Inferior parietal cortex (tissue), 1 donor: ENCODE measurements around the gene EXD3.

Experiments
- DNase-seq: peaks from one replicate; pipeline ENCODE4 v3.0.0-alpha.2; 2016; ENCODE audit errors: extremely low spot score

EXD3 gene

DNA sequence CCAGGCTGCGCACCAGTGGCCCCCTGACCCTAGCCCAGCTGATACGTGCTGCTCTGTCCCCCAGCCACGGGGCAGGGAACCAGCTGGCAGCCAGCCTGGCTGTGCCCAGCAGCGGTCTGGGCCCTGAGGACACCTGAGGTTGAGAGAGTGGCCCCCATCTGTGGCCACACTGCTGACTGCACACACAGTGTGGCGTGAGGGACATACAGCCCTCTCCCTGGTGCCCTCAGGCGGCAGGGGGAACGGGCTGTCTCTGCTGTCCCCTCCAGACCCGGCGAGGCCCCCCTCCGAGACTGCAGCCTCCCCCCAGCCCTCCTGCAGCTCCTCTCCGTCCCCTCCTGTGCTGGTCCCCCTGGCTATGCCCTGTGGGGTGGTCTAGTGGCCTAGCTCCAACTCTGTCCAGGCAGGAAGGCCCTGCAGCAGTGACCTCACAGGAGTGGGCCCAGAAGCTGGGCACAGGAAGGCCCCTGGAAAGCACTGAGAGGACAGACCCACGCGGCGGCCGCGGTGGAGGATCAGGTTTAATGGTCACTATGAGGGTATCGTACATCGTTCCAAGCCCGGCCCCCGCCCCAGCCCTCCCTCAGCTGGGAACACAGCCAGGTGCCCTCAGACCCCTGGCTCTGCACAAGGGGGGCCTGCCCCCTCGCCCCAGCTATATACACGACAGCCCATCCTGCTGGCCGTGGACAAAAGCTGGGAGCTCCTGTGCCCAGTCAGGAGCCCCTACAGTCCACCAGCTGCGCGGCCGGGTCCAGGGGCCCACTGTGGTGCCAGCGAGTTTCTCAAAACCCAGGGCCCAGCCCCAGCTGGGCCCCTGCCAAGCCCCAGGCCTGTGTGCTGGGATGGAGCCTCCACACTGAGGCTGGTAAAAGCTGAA lies 25.0 kb upstream of the EXD3 start:
- no peak for DNase-seq

DNA sequence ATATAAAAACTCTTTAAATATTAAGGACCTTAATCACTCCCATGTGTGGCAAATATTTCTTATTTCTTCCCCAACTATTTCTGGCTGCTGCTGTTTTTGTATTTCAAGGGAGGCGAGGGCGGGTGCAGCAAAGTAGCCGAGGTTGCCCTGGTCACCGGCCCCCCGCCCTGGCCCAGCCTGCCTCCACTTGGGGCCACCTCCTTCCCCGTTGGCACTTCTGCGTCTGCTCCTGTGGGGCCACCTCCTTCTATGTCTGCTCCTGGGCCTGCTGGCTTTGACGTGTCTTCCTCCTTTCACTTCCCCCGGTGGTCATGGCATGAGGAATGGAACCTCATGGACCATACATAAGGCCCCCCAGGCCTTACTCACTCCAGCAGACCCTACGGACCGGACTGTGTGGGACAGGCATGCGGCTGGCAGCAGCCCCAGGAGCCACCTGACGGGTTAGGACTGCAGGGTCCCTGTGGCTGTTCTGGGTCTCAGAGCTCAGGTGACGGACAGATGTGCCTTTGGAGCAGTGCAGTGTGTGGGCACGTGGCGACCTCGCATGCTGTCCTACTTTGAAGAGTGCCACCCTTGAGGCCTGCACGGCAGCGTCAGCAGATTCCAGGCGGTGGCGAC lies 24.0 kb upstream of the EXD3 start:
- no peak for DNase-seq

DNA sequence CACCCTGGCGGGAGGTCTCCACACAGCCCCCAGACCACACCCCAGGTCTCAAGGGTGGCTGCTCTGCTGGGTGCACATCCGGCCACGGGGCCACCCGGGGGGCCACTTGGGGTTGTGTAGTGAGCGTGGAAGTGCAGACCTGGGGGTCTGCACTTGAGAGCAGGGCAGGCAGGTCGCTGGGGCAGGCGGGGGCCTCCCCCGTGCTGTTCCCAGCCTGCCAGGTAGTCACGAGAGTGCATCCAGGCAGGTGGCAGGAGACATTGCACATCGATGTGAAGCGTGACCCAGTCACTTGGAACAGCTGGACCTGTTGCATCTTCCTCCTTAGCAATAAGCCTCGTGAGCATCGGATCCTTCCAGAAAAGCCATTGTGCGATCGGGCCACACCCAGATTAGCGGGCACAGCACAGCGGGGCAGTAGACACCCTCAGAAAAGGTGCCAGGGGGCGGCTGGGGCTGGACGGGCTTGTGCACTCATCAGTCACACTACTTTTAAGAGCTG lies 23.0 kb upstream of the EXD3 start:
- no peak for DNase-seq

DNA sequence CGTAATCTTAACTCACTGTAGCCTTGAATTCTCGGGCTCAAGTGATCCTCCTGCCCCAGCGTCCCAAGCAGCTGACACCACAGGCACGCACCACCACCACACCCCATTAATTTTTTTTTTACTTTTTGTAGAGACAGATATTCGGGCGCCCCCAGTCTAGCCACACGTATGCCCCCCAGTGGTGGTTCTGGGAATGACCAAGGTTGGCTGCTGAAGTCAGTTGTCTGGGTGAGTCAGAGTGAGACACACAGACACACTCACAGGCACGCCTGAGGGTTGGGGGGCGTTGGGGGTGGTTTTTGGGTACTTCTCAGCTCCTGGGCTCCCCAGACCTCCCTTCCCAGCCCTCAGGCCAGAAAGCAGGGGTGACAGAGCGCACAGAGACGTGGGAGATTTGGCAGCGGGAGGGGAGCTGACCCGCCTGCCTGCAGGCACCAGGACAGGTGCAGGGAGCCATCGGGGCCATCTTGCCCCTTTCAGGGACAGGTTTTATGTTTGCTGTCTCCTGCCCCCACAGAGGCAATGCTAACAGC lies 22.4 kb upstream of the EXD3 start:
- DNase-seq, result peak; percentile 82

DNA sequence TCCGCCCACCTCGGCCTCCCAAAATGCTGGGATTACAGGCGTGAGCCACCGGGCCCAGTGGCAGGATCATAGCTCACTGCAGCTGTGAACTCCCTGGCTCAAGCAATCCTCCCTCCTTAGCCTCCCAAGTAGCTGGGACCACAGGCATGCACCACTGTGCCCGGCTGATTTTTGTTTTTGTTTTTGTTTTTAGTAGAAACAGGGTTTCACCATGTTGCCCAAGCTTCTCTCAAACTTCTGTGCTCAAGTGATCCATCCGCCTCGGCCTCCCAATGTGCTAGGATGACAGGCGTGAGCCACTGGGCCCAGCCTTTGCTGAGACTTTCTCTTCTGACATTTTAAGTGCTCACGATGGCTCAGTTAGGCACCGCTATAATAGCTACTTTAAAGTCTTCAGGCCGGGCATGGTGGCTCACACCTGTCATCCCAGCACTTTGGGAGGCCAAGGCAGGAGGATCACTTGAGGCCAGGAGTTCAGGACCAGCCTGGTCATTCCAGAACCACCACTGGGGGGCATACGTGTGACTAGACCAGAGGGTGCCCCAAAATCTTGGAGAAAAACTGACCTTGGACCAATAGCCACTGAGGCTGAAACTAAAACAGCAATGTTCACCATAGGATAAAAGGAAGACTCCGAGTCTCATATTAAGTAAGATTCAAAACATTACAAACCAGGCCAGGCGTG lies 21.3 kb upstream of the EXD3 start:
- no peak for DNase-seq

DNA sequence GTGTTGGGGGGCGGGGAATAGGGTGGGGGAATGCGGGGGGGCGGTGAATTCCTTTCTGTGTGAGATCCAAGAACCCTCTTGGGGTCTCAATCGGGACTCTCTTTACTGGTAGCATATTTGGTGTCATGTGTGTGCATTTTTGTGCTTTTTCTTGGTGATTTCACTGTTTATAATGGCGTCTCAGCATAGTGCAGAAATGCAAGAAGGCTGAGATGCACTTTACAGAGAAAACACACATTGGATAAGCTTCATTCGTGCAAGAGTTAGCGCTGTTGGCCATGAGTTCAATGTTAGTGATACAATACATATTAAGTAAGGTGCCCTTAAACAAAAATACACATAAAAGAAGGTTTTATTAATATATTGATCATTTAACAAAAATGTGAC lies 19.0 kb upstream of the EXD3 start:
- no peak for DNase-seq

DNA sequence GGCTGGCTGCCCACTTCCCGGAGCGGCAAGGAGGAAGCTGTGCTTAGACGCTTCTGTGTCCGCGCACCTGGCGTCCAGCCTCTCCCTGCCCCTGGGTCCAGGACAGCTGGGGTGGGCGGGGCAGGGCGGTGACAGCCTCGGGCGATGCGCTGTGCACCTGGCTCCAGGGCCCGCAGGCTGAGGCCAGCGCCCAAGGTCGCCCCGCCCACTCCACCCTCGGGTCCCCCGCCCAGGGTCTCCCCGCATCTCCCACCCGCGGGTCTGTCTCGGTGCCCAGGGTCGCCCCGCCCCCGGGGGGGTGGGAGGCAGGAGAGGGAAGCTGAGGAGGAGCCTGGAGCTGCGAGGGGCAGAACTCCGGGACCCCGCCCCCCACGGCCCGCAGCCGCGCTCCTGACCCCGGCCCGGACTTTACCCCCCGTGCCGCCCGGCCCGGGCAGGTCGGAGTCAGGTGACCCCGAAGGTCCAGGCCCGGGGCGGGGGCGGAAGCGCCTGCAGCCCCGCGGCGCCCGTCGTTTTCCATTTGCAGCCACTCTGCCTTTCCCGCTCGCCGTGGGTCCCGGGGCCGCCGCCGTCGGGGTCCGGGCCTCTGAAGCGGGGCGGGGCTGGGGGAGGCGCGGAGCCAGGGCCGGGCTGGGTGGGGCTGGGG lies 18.4 kb upstream of the EXD3 start, which contains the start of gene ENTPD8:
Gene ENTPD8, minus strand, starts transcription at position 69 of the 646 bp plus-strand sequence. CDS start 3,072 bp downstream, outside the sequence.
- no peak for DNase-seq

DNA sequence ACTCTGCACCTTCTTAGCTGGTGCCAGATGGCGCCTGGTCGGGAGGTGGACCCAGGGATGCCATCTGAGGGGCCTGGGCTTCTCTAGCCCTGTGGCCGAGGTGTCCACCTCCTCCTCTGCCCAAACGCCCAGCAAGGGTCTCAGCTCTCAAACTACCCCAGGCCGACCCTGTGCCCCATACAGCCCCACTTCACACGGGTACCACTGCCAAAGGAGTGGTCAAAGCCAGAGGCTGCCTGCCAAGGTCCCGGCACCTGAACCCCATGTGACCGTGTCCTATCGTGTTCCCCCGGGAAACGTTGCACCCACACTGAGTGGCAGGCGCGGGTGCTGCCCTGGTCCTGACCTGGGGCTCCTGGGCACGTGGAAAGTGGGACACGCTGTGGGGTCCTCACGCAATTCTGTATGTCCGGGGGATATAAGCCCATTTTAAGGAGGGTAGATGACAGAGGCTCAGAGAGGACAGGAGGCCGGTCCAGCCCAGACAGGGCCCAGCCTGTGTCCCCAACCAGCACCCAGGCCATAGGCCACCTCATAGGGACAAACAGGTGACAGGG lies 16.3 kb upstream of the EXD3 start:
- no peak for DNase-seq

DNA sequence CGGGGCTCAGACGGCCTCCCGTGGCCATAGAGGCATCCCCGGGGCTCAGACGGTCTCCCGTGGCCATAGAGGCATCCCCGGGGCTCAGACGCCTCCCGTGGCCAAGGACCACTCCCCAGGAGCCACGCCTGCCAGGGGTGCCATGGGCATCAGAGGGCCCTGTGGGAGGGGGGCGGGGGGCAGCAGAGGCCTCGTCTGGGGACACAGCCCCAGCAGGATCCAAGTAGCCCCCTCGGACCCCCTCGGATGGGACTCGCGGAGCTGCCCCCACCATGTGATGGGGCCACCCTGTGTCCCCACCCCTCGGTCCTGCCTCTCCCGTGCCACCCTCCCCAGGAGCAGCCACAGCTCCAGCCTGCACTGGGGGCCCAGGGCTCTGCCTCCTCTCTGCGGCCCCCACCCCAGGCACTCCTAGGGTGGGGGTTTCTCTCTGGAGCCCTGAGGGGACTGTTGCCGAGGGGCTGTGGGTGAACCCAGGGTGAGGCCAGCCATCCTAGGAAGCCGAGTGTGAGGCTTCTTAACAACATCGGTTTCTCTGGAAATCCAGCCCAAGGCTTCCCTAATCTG lies 15.7 kb upstream of the EXD3 start:
- DNase-seq, result no peak

DNA sequence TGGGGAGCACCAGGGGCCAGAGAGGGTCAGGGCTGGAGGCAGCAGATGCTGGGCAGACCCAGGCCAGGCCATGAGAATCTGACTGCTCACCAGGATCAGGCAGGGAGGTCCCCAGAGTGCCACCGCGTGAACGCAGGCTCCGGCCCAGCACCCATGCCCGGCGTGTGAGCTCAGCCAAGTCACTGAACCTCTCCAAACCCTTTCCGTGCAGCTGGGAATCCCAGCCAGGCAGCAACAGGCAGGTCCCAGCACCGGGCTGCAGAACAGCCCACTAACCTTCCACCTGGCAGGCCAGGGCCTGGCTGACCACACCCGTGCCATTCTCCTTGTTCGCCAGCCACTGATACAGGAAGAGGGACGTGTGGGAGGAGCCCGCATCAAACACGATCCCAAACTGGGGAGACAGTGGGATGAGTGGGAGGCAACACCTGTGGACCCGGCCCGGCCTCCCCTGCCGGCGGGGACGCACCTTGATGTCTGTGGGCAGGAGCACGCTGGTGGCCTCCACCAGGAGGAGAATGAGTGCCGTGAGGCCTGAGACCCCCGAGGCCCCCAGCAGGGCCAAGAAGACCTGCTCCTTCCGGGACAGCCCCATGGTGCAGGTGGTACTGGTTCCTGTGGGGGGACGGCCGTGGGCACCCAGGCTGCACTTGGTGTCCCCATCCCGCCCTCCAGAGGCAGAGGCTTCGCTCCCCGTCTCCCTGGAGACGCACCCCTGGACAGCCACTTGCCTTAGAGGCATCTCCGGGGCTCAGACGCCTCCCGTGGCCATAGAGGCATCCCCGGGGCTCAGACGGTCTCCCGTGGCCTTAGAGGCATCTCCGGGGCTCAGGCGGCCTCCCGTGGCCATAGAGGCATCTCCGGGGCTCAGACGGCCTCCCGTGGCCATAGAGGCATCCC lies 15.0 kb upstream of the EXD3 start:
- DNase-seq, result no peak

DNA sequence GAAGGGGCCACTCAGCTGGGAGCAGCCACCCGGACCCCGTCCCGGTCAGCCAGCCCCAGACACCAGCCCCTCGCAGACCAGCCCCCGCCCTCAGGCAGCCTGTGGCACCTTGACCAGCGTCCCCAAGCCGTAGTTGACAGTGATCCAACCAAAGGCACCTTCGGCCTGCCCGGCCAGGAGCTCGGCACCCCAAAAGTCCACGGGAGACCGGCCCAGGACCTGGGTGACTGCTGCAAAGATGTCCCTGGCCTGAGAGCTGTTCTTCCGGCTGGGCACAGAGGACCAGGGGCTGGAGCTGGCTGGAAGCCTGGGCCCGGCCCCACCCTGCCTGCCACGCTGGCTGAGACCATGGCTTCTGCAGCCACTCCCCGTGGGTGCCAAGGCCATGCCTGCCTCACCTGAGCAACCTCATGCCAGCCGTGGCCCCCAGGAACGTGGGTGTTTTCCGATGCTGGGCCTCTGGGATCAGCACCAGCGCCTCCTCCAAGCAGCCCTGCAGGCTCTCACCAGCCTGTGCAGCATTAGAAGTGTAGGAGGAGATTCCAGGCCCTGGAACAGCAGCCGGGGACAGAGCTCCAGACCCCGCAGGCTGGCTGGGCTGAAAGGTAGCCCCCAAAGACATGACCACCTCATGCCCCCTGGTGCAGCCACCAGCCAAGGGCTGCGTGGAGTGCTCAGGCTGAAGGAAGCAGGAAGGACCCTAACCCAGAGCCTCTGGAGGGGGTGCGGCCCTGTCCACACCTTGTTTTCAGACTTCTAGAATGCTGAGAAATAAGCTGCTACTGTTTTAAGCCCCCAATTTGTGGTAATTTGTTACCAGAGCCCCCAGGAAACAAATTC lies 14.0 kb upstream of the EXD3 start:
- no peak for DNase-seq

DNA sequence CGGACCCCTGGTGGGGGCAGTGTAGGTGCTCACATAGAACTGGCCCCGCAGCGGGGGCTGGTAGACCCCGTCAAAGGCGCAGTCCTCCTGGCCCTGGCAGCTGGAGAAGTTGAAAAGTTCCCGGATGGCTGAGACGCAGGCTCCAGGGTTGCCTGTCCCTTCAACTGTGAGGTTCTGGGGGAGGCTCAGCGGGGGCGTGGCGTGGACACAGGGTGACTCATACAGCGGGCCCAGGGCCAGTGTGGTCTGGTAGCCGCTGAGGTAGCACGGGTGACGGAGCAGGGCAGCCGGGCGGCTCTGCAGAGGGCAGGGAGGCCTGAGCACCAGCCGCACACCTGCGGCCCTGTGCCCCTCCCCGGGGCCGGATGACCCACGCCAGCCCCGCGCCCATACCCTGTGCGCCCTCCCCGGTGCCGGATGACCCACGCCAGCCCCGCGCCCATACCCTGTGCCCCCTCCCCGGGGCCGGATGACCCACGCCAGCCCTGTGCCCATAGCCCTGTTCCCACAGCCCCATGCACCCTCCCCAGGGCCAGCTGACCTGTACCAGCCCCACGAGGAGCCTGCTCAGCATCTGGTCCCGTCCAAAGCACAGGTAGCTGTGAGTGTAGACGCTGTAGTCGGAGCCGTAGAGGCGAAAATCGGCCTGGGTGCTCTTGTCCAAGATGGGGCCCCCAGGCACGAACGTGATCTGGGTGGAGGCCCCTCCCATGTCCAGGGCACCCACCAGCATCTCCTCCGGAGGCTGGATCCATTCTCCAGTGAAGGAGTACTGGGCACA lies 13.2 kb upstream of the EXD3 start:
- DNase-seq, result no peak

DNA sequence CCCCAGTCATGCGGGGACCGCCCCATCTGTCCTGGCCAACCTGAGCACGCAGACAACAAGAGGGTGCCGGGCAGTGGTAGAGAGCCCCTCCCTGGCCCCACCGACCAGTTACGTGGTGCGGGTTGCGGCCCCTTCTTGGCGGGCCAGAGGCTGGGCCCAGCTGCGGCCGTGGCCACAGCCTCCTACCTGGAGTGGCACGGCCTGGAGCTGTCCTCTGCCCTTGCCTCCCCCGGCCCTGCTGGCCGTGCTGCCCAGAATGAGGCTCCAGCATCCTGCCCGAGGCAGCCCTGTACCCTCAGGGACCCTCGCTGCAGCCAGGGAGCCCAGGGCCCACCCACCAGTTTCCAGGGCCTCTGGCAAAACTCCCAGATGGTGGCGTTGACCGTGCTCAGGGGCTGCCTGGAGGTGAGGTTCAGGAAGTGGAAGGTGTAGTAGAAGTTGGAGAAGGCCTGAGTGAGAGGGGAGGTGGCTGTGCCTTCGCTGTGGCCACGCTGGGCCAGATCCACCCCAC lies 12.5 kb upstream of the EXD3 start:
- no peak for DNase-seq

DNA sequence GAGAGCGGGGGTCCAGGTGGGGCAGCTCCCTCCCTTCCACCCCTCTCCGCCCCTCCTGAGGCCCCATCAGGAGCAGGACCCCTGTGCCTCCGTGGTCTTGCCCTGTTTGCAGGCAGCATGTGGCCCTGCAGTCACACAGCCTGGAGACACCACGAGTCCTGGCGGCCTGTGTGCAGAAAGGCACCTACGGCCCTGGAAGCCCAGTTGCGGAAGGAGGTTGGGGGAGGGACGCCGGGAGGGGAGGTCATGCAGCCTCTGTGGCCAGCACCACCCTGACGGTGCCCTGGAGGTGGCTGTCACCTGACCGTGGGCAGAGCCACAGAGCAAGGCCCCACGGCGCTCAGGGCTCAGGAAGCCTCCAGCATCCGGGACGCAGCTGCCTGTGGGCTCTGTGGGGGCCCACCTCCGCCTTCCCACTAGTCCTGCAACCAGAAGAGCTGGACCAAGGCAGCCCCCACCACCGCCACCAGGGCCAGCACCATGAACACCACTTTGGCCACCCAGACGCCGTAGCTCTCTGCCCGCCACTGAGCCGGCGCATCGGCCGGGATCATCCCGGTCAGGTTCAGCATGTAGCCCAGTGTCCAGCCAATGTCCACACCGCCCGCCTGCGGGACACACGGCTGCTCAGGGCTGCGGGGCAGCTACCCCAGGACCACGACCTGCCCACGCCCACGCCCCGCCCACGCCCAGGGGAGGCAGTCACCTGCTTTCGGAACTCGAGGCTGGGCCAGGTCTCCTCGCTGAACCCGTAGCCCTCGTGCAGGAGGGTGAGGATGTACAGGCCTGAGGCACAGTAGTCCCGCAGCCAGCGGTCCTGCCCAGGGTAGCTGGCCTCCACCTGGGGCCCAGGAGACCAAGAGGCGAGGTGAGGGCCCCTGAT lies 11.8 kb upstream of the EXD3 start:
- DNase-seq, result no peak

DNA sequence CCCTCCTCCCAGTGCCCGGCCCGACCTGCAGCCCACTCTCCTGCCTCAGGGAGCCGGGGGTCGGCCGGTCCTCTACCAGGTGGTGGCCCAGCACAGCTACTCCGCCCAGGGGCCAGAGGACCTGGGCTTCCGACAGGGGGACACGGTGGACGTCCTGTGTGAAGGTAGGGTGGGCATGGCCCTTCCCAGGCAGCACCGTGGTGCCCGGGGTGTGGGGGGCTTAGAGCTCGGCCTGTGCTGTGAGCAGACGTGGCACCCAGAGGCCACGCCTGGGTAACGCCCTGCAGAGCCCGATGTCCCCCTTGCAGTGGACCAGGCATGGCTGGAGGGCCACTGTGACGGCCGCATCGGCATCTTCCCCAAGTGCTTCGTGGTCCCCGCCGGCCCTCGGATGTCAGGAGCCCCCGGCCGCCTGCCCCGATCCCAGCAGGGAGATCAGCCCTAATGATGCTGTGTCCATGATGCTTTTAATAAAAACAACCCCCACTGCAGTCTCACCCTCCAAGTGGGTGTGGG lies 11.0 kb upstream of the EXD3 start:
- DNase-seq, result no peak

DNA sequence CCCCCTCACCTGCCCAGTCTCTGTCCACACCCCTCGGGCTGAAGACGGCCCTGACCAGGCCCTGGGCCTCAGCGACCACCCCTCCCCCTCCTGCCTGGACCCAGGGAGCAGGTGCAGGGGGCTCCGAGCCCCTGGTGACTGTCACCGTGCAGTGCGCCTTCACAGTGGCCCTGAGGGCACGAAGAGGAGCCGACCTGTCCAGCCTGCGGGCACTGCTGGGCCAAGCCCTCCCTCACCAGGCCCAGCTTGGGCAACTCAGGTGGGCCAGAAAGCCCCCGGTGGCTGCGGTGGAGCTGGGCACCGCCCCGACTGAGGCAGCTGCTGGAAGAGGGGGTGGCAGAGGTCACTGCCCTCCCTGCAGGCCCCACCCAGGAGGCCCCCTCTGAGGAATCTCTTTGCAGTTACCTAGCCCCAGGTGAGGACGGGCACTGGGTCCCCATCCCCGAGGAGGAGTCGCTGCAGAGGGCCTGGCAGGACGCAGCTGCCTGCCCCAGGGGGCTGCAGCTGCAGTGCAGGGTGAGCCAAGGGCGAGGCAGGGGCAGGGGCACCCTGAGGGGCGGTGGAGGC lies 10.5 kb upstream of the EXD3 start:
- DNase-seq, result no peak
